Measurements from ENCODE around the gene PLOD3.

GRCh38 chr7:101208794-101209193 is 8.6 kb downstream of the PLOD3 start:
- TF ChIP-seq, protein P1, sequence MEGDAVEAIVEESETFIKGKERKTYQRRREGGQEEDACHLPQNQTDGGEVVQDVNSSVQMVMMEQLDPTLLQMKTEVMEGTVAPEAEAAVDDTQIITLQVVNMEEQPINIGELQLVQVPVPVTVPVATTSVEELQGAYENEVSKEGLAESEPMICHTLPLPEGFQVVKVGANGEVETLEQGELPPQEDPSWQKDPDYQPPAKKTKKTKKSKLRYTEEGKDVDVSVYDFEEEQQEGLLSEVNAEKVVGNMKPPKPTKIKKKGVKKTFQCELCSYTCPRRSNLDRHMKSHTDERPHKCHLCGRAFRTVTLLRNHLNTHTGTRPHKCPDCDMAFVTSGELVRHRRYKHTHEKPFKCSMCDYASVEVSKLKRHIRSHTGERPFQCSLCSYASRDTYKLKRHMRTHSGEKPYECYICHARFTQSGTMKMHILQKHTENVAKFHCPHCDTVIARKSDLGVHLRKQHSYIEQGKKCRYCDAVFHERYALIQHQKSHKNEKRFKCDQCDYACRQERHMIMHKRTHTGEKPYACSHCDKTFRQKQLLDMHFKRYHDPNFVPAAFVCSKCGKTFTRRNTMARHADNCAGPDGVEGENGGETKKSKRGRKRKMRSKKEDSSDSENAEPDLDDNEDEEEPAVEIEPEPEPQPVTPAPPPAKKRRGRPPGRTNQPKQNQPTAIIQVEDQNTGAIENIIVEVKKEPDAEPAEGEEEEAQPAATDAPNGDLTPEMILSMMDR (IDR thresholded peaks at IDR 0.05; ENCODE audit: insufficient read depth, low read length, poor library complexity, severe bottlenecking), result no peak
- no peak for TF ChIP-seq EZH2phosphoT487 (conservative IDR thresholded peaks at IDR 0.05; ENCODE audit: low read length)

All from SU-DHL-6 (cell line).